PC-3 (cell line): Measurements from ENCODE around the gene CLEC1B. TPM values are rescaled to one million over a fixed set of nuclear protein-coding genes. Genes with fewer than 3 reads are reported as not detected.

Experiments
- ATAC-seq: fragments of 200-7000 bp; cut with Tn5 transposase; 2 replicates; pipeline ENCODE4 v1.9.1; 2020; ENCODE audit warnings: mild to moderate bottlenecking, moderate library complexity
- BruUV-seq: library from RNA; stranded (reverse); fragments of 400-500 nt; replicated peaks from 2 replicates; lab custom pipeline; 2021; lab: Mats Ljungman, UMichigan
- CTCF ChIA-PET: fragments of 300-600 bp; sonication (Branson Sonifier 250); formaldehyde crosslinking; loops from one replicate; lab custom pipeline; 2022; ENCODE audit warnings: antibody characterized with exemption; lab: Charles Lee
- POLR2A ChIA-PET: fragments of 300-600 bp; sonication (Branson Sonifier 250); formaldehyde crosslinking; loops from one replicate; lab custom pipeline; 2022; ENCODE audit warnings: antibody characterized with exemption; ENCODE audit not compliant: unreplicated experiment; lab: Charles Lee
- DNase-seq: peaks from one replicate; pipeline ENCODE4 v3.0.0-alpha.2; 2015
- H2AFZ ChIP-seq: fragments of 300-600 bp; sonication (generic); 2 replicates; pipeline ENCODE4 v1.6.0; 2016; ENCODE audit warnings: antibody characterized with exemption, low read length
- H3F3A ChIP-seq: fragments of 300-600 bp; sonication (generic); one replicate; pipeline ENCODE4 v1.6.0; 2017; ENCODE audit warnings: antibody characterized with exemption, low read length, control low read depth, mild to moderate bottlenecking; ENCODE audit not compliant: unreplicated experiment
- H3K27ac ChIP-seq: fragments of 300-600 bp; sonication (generic); 2 replicates; pipeline ENCODE4 v1.5.1; 2016; ENCODE audit warnings: mild to moderate bottlenecking, low read length
- H3K27me3 ChIP-seq: fragments of 300-600 bp; sonication (generic); 2 replicates; pipeline ENCODE4 v1.6.1; 2016; ENCODE audit warnings: low read length, mixed read lengths
- H3K36me3 ChIP-seq: fragments of 300-600 bp; sonication (generic); 2 replicates; pipeline ENCODE4 v1.6.1; 2016; ENCODE audit warnings: low read depth, mixed run types, low read length, mixed read lengths
- H3K4me1 ChIP-seq: fragments of 300-600 bp; sonication (generic); 2 replicates; pipeline ENCODE4 v1.5.1; 2016; ENCODE audit warnings: low read length; ENCODE audit not compliant: insufficient read depth
- H3K4me2 ChIP-seq: fragments of 300-600 bp; sonication (generic); 2 replicates; pipeline ENCODE4 v1.6.0; 2016; ENCODE audit warnings: low read length
- H3K4me3 ChIP-seq: fragments of 300-600 bp; sonication (generic); 2 replicates; pipeline ENCODE4 v1.5.1; 2016; ENCODE audit warnings: mild to moderate bottlenecking, low read length, mixed read lengths
- H3K79me2 ChIP-seq: fragments of 300-600 bp; sonication (generic); 2 replicates; pipeline ENCODE4 v1.6.1; 2017; ENCODE audit warnings: low read length, mixed read lengths
- H3K9ac ChIP-seq: fragments of 300-600 bp; sonication (generic); 2 replicates; pipeline ENCODE4 v1.6.0; 2016; ENCODE audit warnings: mild to moderate bottlenecking, low read length
- H3K9me2 ChIP-seq: fragments of 300-600 bp; sonication (generic); replicated peaks from 2 replicates; pipeline ENCODE4 v1.6.1; 2016; ENCODE audit warnings: mixed run types, low read length, mixed read lengths
- H3K9me3 ChIP-seq: fragments of 300-600 bp; sonication (generic); 2 replicates; pipeline ENCODE4 v1.6.1; 2016; ENCODE audit warnings: low read length, mixed read lengths
- H4K20me1 ChIP-seq: fragments of 300-600 bp; sonication (generic); 2 replicates; pipeline ENCODE4 v1.6.1; 2016; ENCODE audit warnings: low read length, mixed read lengths
- CTCF ChIP-seq: fragments of 300-600 bp; sonication (generic); conservative IDR thresholded peaks from 2 replicates; pipeline ENCODE4 v1.5.1; 2017; ENCODE audit warnings: antibody characterized with exemption, low read depth, mild to moderate bottlenecking, low read length
- EZH2 ChIP-seq: fragments of 300-600 bp; sonication (generic); IDR thresholded peaks from one replicate; pipeline ENCODE4 v1.6.1; 2017; ENCODE audit warnings: antibody characterized with exemption, mild to moderate bottlenecking, low read length; ENCODE audit not compliant: unreplicated experiment
- EZH2phosphoT487 ChIP-seq: fragments of 300-600 bp; sonication (generic); IDR thresholded peaks from 2 replicates; pipeline ENCODE4 v1.6.1; 2018; ENCODE audit warnings: mild to moderate bottlenecking, antibody characterized with exemption, low read length, borderline replicate concordance
- intact Hi-C: fragments of 100-400 bp; cut with micrococcal nuclease; formaldehyde crosslinking; loops from 2 replicates; pipeline ENCODE4 v1.9.0; 2023
- total RNA-seq: library from RNA; depleted of rRNA; stranded (reverse); fragments of >200 nt; gene quantifications from 2 replicates; pipeline ENCODE4 v1.2.3, GENCODE V29; 2014

The CLEC1B gene
- total RNA-seq, 1 experiment from 2014 or later: not detected

DNA sequence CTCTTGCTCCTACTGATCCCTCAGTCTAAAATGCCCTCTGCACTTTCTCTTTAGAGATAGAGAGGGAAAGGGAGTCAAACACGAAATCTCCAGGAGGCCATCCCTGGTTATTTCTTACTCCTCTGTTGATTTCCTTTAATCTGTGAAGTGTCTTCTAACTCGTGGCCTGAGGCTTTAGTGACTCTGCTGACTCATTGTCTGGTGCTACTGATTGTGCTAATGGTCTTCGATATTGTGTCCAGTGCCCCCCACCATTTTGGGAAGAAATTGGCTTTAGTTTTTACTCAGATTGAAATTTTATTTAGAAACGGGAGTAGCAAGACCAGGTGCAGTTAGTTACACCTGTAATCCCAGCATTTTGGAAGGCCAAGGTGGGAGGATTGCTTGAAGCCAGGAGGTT lies 32.4 kb upstream of the CLEC1B start:
- ATAC-seq (peak; percentile 24), DNase-seq (no peak)
- no peaks in the 10 kb centered on the region for H3F3A ChIP-seq
- intact Hi-C loops: loop anchor here (2.0 to 5.0 kb wide), 2 partner anchors 15 to 161 kb away; no protein-coding TSS in a partner anchor
- no peaks in the 10 kb centered on the region for H3K27me3 ChIP-seq
- no peaks in the 10 kb centered on the region for H3K36me3 ChIP-seq
- peak overlapping the region; percentile 66 for H3K4me2 ChIP-seq
- H2AFZ ChIP-seq: peak overlapping the region; percentile 59
- H3K79me2 ChIP-seq: no peaks in the 10 kb centered on the region
- peak overlapping the region; percentile 33; the same call in 1 of the 2 replicates for H3K9ac ChIP-seq
- H3K4me3 ChIP-seq: no peak overlapping the region; the same call in 1 of the 2 replicates
- peak overlapping the region; percentile 85 for H3K27ac ChIP-seq
- H3K9me2 ChIP-seq: no peaks in the 10 kb centered on the region
- CTCF ChIA-PET: interaction anchor here (0.6 to 1.0 kb wide), 2 partner anchors 21 to 215 kb away, joined by 3 to 4 read pairs; no protein-coding TSS in a partner anchor
- peaks cover 24% of the 10 kb centered on the region for H3K4me1 ChIP-seq
- no peaks in the 10 kb centered on the region for H3K9me3 ChIP-seq
- TF ChIP-seq EZH2phosphoT487 (no peak), EZH2 (no peak)
- POLR2A ChIA-PET: interaction anchor here (0.6 kb wide), 1 partner anchor 13 kb away, joined by 4 read pairs; no protein-coding TSS in a partner anchor
- BruUV-seq: TSS peak; percentile 80
- H4K20me1 ChIP-seq: no peaks in the 10 kb centered on the region

- Histone ChIP-seq H3K79me2 (no peaks in the 10 kb centered on the region), H3K27me3 (no peaks in the 10 kb centered on the region), H3K4me3 (no peak within 1 kb of the TSS; the same call in 1 of the 2 replicates), H3K4me2 (peak within 1 kb of the TSS; percentile 66), H3K4me1 (peaks cover 24% of the 10 kb centered on the region), H3K27ac (peak within 1 kb of the TSS; percentile 85), H3K9ac (peak within 1 kb of the TSS; percentile 33; the same call in 1 of the 2 replicates), H3K9me2 (no peaks in the 10 kb centered on the region), H3K36me3 (no peaks in the 10 kb centered on the region), H3K9me3 (no peaks in the 10 kb centered on the region), H3F3A (no peaks in the 10 kb centered on the region), H2AFZ (peak within 1 kb of the TSS; percentile 59), H4K20me1 (no peaks in the 10 kb centered on the region)
- intact Hi-C loops: loop anchor here (2.0 to 5.0 kb wide), 2 partner anchors 14 to 162 kb away; no protein-coding TSS in a partner anchor
- BruUV-seq: no TSS peak
- ATAC-seq: no peak
- ChIA-PET POLR2A (no interaction called here), CTCF (no interaction called here)
- no peak for DNase-seq
- TF ChIP-seq EZH2phosphoT487 (no peak), CTCF (no peak), EZH2 (no peak)
Measured at GRCh38 chr12:10030446-10030845, 31.5 kb upstream of the CLEC1B start, which contains the start of gene CLEC9A. TSS of gene CLEC9A (plus strand) at chr12:10030682. CDS start at chr12:10052688, 22,006 bp downstream.

GRCh38 chr12:10027721-10028120 lies 28.8 kb upstream of the CLEC1B start:
- intact Hi-C loops: no loop called here
- ChIA-PET POLR2A (interaction anchor here (0.7 kb wide), 1 partner anchor 209 kb away, joined by 6 read pairs; no protein-coding TSS in a partner anchor), CTCF (interaction anchor here (1.4 kb wide), 1 partner anchor 18 kb away, joined by 5 read pairs; no protein-coding TSS in a partner anchor)
- H3K27me3 ChIP-seq: no peaks in the 10 kb centered on the region
- H3K4me3 ChIP-seq: peak overlapping the region; percentile 30; the same call in 1 of the 2 replicates
- H4K20me1 ChIP-seq: no peaks in the 10 kb centered on the region
- H3K36me3 ChIP-seq: no peaks in the 10 kb centered on the region
- H3K79me2 ChIP-seq: no peaks in the 10 kb centered on the region
- peaks cover 24% of the 10 kb centered on the region for H3K4me1 ChIP-seq
- peak overlapping the region; percentile 59 for H3K27ac ChIP-seq
- TF ChIP-seq EZH2 (no peak), CTCF (no peak), EZH2phosphoT487 (no peak)
- peak overlapping the region; percentile 57; the same call in 1 of the 2 replicates for H3K4me2 ChIP-seq
- TSS peak; percentile 90 for BruUV-seq
- peak overlapping the region; percentile 81 for H2AFZ ChIP-seq
- DNase-seq: peak; percentile 39
- H3K9me2 ChIP-seq: no peaks in the 10 kb centered on the region
- no peak overlapping the region for H3K9ac ChIP-seq
- H3F3A ChIP-seq: no peaks in the 10 kb centered on the region
- H3K9me3 ChIP-seq: no peaks in the 10 kb centered on the region
- peak; percentile 13 for ATAC-seq
